ENCODE measurements around the gene EZR.

Gene EZR

DNA sequence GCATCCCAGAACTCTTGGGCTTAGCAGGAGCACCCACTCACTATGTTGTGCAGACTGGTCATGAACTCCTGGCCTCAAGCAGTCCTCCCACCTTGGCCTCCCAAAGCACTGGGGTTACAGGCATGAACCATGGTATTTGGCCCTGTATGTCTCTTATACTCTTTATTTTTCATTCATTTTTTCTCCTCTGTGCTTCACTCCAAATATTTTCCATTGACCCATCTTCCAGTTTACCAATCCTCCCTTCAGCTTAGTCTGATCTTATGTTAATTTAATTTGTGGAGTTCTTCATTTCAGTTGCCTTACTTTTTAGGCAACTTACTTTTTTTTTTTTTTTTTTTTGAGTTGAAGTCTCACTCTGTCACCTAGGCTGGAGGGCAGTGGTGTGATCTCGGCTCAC, 79.5 kb downstream of the EZR start:
- Histone ChIP-seq H3K9me2 (replicated peaks; ENCODE audit: insufficient read depth, low read length) (no peaks in the 10 kb centered on the region), H3F3A (ENCODE audit: insufficient read depth, low read length) (no peaks in the 10 kb centered on the region), H3K27ac (ENCODE audit: low read length) (no peak overlapping the region), H3K27me3 (replicated peaks; ENCODE audit: insufficient read depth, low read length) (no peaks in the 10 kb centered on the region), H4K20me1 (ENCODE audit: insufficient read depth, low read length) (no peaks in the 10 kb centered on the region), H3K79me2 (ENCODE audit: low read length) (no peaks in the 10 kb centered on the region), H2AFZ (ENCODE audit: low read length) (no peak overlapping the region), H3K4me1 (ENCODE audit: low read length) (no peaks in the 10 kb centered on the region), H3K4me2 (ENCODE audit: low read depth, low read length) (no peak overlapping the region), H3K4me3 (ENCODE audit: low read length) (no peak overlapping the region), H3K9me3 (replicated peaks; ENCODE audit: insufficient read depth, low read length) (no peaks in the 10 kb centered on the region), H3K36me3 (replicated peaks; ENCODE audit: insufficient read depth, low read length) (no peaks in the 10 kb centered on the region), H3K9ac (ENCODE audit: low read length) (no peak overlapping the region)
- DNase-seq: no peak
- TF ChIP-seq EZH2 (optimal IDR thresholded peaks at IDR 0.05; ENCODE audit: low read depth, low read length) (no peak), EZH2phosphoT487 (IDR thresholded peaks at IDR 0.05; ENCODE audit: low read length) (no peak)
- TF ChIP-seq, protein P1, sequence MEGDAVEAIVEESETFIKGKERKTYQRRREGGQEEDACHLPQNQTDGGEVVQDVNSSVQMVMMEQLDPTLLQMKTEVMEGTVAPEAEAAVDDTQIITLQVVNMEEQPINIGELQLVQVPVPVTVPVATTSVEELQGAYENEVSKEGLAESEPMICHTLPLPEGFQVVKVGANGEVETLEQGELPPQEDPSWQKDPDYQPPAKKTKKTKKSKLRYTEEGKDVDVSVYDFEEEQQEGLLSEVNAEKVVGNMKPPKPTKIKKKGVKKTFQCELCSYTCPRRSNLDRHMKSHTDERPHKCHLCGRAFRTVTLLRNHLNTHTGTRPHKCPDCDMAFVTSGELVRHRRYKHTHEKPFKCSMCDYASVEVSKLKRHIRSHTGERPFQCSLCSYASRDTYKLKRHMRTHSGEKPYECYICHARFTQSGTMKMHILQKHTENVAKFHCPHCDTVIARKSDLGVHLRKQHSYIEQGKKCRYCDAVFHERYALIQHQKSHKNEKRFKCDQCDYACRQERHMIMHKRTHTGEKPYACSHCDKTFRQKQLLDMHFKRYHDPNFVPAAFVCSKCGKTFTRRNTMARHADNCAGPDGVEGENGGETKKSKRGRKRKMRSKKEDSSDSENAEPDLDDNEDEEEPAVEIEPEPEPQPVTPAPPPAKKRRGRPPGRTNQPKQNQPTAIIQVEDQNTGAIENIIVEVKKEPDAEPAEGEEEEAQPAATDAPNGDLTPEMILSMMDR (IDR thresholded peaks at IDR 0.05; ENCODE audit: low read length): no peak

DNA sequence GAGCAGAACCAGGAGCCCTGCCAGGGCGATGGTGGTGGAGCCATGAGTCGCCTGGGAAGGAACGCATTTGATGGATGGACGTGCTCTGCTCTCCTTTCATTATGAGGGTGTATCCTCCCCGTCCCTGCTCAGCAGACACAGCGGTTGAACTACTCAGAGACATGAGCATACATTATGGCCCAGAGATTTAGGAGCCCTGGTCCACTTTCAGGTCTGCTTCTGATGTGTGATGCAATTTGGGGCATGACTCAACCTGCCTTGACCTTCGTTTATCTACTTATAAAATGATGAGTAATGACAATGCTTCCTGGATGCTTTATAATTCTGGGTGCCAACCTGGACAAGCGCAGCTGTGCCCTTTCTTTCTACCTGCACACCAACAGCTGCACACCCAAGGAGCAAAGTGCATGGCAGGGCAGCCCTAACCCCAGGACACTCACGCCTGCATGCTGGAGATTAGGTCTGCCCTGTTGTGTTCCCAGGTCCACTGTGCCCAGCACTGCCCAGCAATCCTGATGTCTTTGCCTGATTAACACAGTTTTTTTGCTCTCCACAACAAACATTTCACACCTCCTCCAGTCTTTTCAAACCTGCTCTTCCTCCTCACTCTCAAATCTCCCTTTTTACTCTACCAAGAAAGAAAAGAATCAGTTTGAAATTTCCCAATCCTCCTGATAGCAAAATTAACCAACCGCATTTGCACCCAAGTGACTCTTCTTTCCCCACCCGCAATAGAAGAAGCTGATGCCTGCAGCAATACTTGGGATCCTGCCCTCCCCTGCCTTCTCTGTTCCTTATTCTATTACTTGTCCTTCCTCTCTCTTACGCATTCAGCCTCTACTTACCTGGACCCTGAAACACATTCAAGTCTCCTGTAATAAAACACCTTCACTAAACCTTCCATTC, 81.2 kb downstream of the EZR start:
- no peak overlapping the region for H2AFZ ChIP-seq (ENCODE audit: low read length)
- H3F3A ChIP-seq (ENCODE audit: insufficient read depth, low read length): no peaks in the 10 kb centered on the region
- H4K20me1 ChIP-seq (ENCODE audit: insufficient read depth, low read length): no peaks in the 10 kb centered on the region
- H3K27ac ChIP-seq (ENCODE audit: low read length): no peak overlapping the region
- H3K79me2 ChIP-seq (ENCODE audit: low read length): no peaks in the 10 kb centered on the region
- no peaks in the 10 kb centered on the region for H3K36me3 ChIP-seq (replicated peaks; ENCODE audit: insufficient read depth, low read length)
- no peak for DNase-seq
- H3K9ac ChIP-seq (ENCODE audit: low read length): no peak overlapping the region
- H3K4me1 ChIP-seq (ENCODE audit: low read length): no peaks in the 10 kb centered on the region
- TF ChIP-seq, protein P1 (IDR thresholded peaks at IDR 0.05; ENCODE audit: low read length): no peak
- TF ChIP-seq EZH2phosphoT487 (IDR thresholded peaks at IDR 0.05; ENCODE audit: low read length): no peak
- no peak for TF ChIP-seq EZH2 (optimal IDR thresholded peaks at IDR 0.05; ENCODE audit: low read depth, low read length)
- H3K9me3 ChIP-seq (replicated peaks; ENCODE audit: insufficient read depth, low read length): no peaks in the 10 kb centered on the region
- H3K27me3 ChIP-seq (replicated peaks; ENCODE audit: insufficient read depth, low read length): no peaks in the 10 kb centered on the region
- H3K9me2 ChIP-seq (replicated peaks; ENCODE audit: insufficient read depth, low read length): no peaks in the 10 kb centered on the region
- no peak overlapping the region for H3K4me3 ChIP-seq (ENCODE audit: low read length)
- H3K4me2 ChIP-seq (ENCODE audit: low read depth, low read length): no peak overlapping the region

DNA sequence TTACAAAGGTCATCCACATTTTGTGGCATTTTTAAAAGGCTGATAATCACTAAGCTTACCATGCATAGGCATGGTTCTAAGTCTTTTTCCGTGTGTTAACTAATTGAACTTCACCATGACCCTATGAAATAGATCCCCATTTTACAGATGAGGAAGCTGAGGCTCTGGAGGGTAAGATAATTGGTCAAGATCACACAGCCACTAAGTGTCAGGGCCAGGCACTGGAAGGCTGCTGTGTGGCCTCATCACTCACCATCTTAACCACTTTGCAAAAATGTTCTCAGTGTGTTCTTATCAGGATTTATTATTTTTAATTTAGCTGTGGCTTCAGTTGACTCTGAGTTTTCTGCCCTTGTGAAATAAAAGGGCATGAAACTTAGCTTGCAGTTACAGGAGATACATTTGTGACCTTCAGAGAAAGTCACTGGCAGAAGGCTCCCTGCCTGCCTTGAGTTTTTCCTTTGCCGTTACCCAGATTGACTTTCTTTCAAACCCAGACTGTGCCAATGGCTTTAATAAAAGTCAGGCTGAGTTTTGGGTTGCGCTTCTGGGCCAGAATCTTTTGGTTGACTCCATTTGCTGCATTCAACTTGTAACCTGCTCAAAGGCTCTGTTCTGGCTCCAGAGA, 82.0 kb downstream of the EZR start:
- no peak overlapping the region for H3K9ac ChIP-seq (ENCODE audit: low read length)
- no peak overlapping the region for H3K4me2 ChIP-seq (ENCODE audit: low read depth, low read length)
- H3K36me3 ChIP-seq (replicated peaks; ENCODE audit: insufficient read depth, low read length): no peaks in the 10 kb centered on the region
- no peaks in the 10 kb centered on the region for H3K27me3 ChIP-seq (replicated peaks; ENCODE audit: insufficient read depth, low read length)
- no peak overlapping the region for H3K27ac ChIP-seq (ENCODE audit: low read length)
- H3K79me2 ChIP-seq (ENCODE audit: low read length): no peaks in the 10 kb centered on the region
- no peaks in the 10 kb centered on the region for H3K9me3 ChIP-seq (replicated peaks; ENCODE audit: insufficient read depth, low read length)
- H2AFZ ChIP-seq (ENCODE audit: low read length): no peak overlapping the region
- no peak for DNase-seq
- H4K20me1 ChIP-seq (ENCODE audit: insufficient read depth, low read length): no peaks in the 10 kb centered on the region
- H3F3A ChIP-seq (ENCODE audit: insufficient read depth, low read length): no peaks in the 10 kb centered on the region
- no peak overlapping the region for H3K4me3 ChIP-seq (ENCODE audit: low read length)
- TF ChIP-seq, protein P1 (IDR thresholded peaks at IDR 0.05; ENCODE audit: low read length): no peak
- TF ChIP-seq EZH2phosphoT487 (IDR thresholded peaks at IDR 0.05; ENCODE audit: low read length) (no peak), EZH2 (optimal IDR thresholded peaks at IDR 0.05; ENCODE audit: low read depth, low read length) (no peak)
- no peaks in the 10 kb centered on the region for H3K4me1 ChIP-seq (ENCODE audit: low read length)
- H3K9me2 ChIP-seq (replicated peaks; ENCODE audit: insufficient read depth, low read length): no peaks in the 10 kb centered on the region
